Erythroblast (primary cell): ENCODE measurements around the gene RAC2.

Experiments used
- GATA1 ChIP-seq: IDR thresholded peaks from 2 replicates; pipeline ENCODE4 v1.6.1; 2011; ENCODE audit warnings: low read depth, mild to moderate bottlenecking, control low read depth, low read length, moderate library complexity
- POLR2A ChIP-seq: IDR thresholded peaks from 2 replicates; pipeline ENCODE4 v1.6.1; 2011; ENCODE audit warnings: mild to moderate bottlenecking, low read length

DNA sequence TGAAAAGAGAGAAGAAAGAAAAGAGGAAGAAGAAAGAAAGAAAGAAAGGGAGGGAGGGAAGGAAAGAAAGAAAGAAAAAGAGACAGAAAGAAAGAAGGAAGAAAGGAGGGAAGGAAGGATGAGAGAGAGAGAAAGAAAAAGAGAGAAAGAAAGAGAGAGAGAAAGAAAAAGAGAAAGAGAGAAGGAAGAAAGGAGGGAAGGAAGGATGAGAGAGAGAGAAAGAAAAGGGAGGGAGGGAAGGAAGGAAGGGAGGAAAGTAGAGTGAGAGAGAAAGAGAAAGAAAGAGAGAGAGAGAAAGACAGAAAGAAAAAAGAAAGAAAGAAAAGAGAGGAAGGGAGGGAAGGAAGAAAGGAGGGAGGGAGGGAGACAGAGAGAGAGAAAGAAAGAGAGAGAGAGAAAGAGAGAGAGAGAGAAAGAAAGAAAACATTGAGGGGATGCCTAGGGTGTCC, 11.5 kb upstream of the RAC2 start:
- TF ChIP-seq POLR2A (no peak), GATA1 (no peak)
